ENCODE results near the gene FFAR3.

FFAR3 gene

GRCh38 chr19:35313587-35313986 is 44.7 kb upstream of the FFAR3 start:
- H3K4me3 ChIP-seq: no peak overlapping the region
- H3K27ac ChIP-seq: no peak overlapping the region
- no peak for TF ChIP-seq CTCF (IDR thresholded peaks at IDR 0.05)
- DNase-seq (ENCODE audit: low spot score): no peak

- Histone ChIP-seq H3K27ac (no peak overlapping the region), H3K4me3 (no peak overlapping the region)
- no peak for TF ChIP-seq CTCF (IDR thresholded peaks at IDR 0.05)
- DNase-seq (ENCODE audit: low spot score): no peak
Measured at GRCh38 chr19:35314031-35314430, 44.2 kb upstream of the FFAR3 start.

- Histone ChIP-seq H3K27ac (no peak overlapping the region), H3K4me3 (no peak overlapping the region)
- TF ChIP-seq CTCF (IDR thresholded peaks at IDR 0.05): no peak
- DNase-seq (ENCODE audit: low spot score): no peak
Measured at GRCh38 chr19:35314858-35315470, 43.3 kb upstream of the FFAR3 start.

- no peak for DNase-seq (ENCODE audit: low spot score)
- H3K27ac ChIP-seq: no peak overlapping the region
- no peak overlapping the region for H3K4me3 ChIP-seq
- TF ChIP-seq CTCF (IDR thresholded peaks at IDR 0.05): no peak
Measured at GRCh38 chr19:35315883-35316282, 42.4 kb upstream of the FFAR3 start.

GRCh38 chr19:35316560-35316959 is 41.7 kb upstream of the FFAR3 start:
- no peak for TF ChIP-seq CTCF (IDR thresholded peaks at IDR 0.05)
- no peak overlapping the region for H3K27ac ChIP-seq
- no peak for DNase-seq (ENCODE audit: low spot score)
- H3K4me3 ChIP-seq: no peak overlapping the region

GRCh38 chr19:35317464-35318043 is 40.7 kb upstream of the FFAR3 start:
- no peak for TF ChIP-seq CTCF (IDR thresholded peaks at IDR 0.05)
- no peak for DNase-seq (ENCODE audit: low spot score)
- no peak overlapping the region for H3K27ac ChIP-seq

More at GRCh38 chr19:35317464-35318043, 40.7 kb upstream of the FFAR3 start:
- no peak overlapping the region for H3K4me3 ChIP-seq

Data from coronary artery (tissue), 2 donors.